H7 (cell line): ENCODE measurements around the gene ISG20. TPM values are rescaled to one million over a fixed set of nuclear protein-coding genes. Genes with fewer than 3 reads are reported as not detected.

ENCODE experiments used
- DNase-seq: peaks from one replicate; pipeline ENCODE4 v3.0.0; 2012
- H3K27me3 ChIP-seq: 2 replicates; pipeline ENCODE4 v1.6.0; 2011; ENCODE audit warnings: mild to moderate bottlenecking, low read length; ENCODE audit not compliant: control insufficient read depth, insufficient read depth
- H3K36me3 ChIP-seq: replicated peaks from 2 replicates; pipeline ENCODE4 v1.5.1; 2011; ENCODE audit warnings: low read length; ENCODE audit not compliant: control insufficient read depth, insufficient read depth
- H3K4me3 ChIP-seq: 2 replicates; pipeline ENCODE4 v1.5.1; 2011; ENCODE audit warnings: low read depth, mild to moderate bottlenecking, control low read depth, low read length, moderate library complexity; ENCODE audit not compliant: insufficient read depth
- total RNA-seq: library from RNA; depleted of rRNA; stranded (reverse); fragments of >200 nt; shearing (Covaris generic); gene quantifications from 2 replicates; pipeline ENCODE4 v1.2.3, GENCODE V29; 2014

ISG20 gene
- total RNA-seq, 1 experiment from 2014 or later, result 0.14 TPM

DNA sequence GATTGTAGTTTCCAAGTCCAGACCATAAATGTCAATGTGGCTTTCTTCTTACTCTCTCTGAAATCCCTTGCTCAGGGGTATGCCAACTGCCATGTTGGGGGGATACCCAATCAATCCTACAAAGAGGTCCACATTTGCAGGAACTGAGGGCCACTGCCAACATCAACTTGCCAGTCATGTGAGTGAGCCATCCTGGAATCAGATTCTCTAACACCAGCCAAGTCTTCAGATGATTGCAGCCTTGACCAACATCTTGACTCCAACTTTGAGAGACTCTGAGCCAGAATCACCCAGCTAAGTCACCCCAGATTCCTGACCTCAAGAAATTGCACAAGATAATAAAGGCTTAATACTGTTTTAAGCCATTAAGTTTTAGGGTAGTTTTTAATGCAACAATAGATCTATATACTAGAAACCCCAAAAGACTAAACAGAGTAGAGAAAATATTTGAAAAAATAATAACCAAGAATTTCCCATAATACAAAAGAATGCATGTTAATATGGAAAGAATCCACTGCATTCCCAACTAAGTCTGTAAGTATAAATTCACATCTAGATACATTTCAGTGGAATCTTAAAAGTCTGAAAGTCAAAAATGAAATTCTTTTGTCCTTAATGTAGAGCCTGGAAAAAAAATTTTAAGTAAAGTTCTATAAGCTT is 22.4 kb downstream of the ISG20 start:
- DNase-seq, result no peak
- Histone ChIP-seq H3K36me3 (no peaks in the 10 kb centered on the region), H3K27me3 (no peaks in the 10 kb centered on the region), H3K4me3 (no peak overlapping the region)

DNA sequence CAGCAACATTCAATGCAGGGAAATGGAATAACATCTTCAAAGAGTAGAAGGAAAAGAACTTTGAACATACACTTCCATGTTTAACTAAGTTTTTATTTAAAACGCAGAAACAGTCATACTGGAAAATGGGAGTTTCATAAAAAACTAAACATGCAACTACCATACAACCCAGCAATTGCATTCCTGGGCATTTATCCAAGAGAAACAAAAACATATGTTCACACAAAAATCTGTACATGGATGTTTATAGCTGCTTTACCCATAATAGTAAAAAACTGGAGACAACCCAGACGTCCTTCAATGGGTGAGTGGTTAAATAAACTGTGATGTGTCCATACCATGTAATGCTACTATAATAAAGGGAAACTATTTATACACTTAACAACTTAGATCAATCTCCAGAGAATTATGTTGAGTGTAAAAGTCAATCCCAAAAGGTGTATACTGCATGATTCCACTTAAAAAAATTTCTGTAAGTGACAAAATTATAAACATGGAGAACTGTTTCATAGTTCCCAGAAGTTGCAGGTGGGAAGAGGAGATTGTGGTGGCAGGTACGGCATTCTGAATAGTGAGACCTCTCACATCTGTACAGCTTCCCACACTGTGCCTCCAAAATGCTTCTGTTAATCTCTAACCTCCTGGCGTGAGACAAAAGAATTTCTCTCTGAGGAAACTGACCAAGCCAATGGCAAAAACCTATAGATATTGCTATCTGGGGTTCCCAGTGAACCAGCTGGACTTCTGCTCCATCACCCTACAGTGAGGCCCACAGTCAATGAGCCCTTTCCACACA is 23.1 kb downstream of the ISG20 start:
- Histone ChIP-seq H3K4me3 (no peak overlapping the region), H3K36me3 (no peaks in the 10 kb centered on the region), H3K27me3 (no peaks in the 10 kb centered on the region)
- no peak for DNase-seq

DNA sequence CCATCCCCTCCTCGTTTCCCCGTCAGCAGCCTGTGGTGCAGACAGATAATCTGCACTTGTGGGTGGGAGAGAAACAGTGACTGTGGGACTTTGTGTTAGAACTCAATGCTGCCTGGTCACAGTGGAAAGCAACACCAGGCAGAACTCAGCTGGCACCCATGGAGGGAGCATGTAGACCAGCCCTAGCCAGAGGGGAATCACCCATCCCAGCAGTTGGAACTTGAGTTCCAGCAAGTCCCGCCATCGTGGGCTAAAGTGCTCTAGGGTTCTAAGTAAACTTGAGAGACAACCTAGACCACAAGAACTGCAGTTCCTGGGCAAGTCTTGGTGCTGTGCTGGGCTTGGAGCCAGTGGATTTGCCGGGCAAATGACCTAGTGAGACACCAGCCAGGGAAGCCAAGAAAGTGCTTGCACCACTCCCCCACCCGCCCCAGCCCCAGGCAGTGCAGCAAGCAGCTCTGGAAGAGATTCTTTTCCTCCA is 24.4 kb downstream of the ISG20 start:
- no peak for DNase-seq

DNA sequence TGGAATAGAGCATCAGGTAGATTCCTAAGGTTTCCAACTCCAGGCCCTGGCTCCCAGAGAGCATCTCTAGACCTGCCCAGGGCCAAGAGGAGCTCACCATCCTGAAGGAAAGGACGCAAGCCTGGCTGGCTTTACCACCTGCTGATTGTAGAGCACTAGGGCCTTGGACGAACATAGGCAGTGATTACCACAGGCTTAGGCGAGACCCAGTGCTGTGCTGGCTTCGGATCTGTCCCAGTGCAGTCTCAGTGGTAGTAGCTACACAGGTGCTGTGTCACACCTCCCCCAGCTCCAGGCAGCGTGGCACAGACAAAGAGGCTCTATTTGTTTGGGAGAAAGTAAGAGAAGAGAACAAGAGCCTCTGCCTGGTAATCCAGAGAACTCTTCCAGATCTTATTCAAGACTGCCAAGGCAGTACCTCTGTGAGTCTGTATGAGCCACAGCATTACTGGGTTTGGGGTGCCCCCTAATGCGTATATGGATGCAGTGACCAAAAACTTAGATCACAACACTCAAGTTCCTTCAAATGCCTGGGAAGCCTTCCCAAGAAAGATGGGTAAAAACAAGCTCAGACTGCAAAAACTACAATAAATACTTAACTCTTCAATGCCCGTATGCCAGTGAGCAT is 25.4 kb downstream of the ISG20 start:
- no peak for DNase-seq
- Histone ChIP-seq H3K27me3 (no peaks in the 10 kb centered on the region), H3K4me3 (no peak overlapping the region), H3K36me3 (no peaks in the 10 kb centered on the region)

More for the DNA sequence above, 24.4 kb downstream of the ISG20 start:
- Histone ChIP-seq H3K4me3 (no peak overlapping the region), H3K27me3 (no peaks in the 10 kb centered on the region), H3K36me3 (no peaks in the 10 kb centered on the region)

GRCh38 chr15:88674661-88675060 is 35.8 kb downstream of the ISG20 start:
- DNase-seq, result no peak
- Histone ChIP-seq H3K4me3 (no peak overlapping the region), H3K27me3 (no peaks in the 10 kb centered on the region), H3K36me3 (no peaks in the 10 kb centered on the region)

DNA sequence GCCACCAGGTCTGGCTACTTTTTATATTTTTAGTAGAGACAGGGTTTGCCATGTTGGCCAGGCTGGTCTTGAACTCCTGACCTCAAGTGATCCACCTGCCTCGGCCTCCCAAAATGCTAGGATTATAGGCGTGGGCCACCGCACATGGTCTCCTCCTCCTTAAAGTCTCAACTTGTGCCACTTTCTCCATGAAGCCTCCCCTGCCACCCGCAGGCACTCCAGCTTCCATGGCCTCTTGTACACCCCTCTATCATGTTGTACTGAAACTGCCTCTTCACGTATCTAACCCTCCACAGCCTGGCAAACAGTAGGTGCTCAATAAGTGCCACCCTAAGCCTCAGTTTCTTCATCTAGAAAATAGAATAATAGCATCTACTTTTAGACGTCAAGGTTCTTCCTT is 39.9 kb downstream of the ISG20 start:
- DNase-seq, result no peak
- H3K36me3 ChIP-seq, result no peaks in the 10 kb centered on the region
- H3K27me3 ChIP-seq, result no peaks in the 10 kb centered on the region
- no peak overlapping the region for H3K4me3 ChIP-seq

GRCh38 chr15:88680241-88681001 is 41.6 kb downstream of the ISG20 start:
- H3K27me3 ChIP-seq, result no peaks in the 10 kb centered on the region
- no peak overlapping the region for H3K4me3 ChIP-seq
- no peaks in the 10 kb centered on the region for H3K36me3 ChIP-seq
- DNase-seq, result no peak

- DNase-seq, result peak; percentile 51
- Histone ChIP-seq H3K27me3 (no peaks in the 10 kb centered on the region), H3K4me3 (no peak overlapping the region), H3K36me3 (no peaks in the 10 kb centered on the region)
Observed at GRCh38 chr15:88681610-88682221, 42.9 kb downstream of the ISG20 start.

DNA sequence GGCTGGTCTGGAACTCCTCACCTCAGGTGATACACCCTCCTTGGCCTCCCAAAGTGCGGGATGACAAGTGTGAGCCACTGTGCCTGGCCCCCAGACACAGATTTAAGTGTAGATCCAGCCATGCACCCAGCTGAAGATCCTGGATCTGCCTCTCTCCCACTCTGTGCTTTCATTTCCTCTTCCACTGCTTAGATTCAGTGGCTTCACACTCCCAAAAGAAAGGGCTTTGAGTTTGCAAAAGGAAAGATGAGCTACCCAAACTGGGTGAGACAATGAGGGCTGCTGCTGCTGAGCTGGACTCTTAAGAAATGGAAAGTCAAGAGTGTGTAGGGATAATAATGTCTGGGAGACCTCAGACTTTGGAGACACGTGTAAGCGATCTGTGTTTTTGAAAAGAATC is 45.5 kb downstream of the ISG20 start:
- Histone ChIP-seq H3K27me3 (no peaks in the 10 kb centered on the region), H3K4me3 (no peak overlapping the region), H3K36me3 (no peaks in the 10 kb centered on the region)
- no peak for DNase-seq

- no peaks in the 10 kb centered on the region for H3K36me3 ChIP-seq
- H3K4me3 ChIP-seq, result no peak overlapping the region
- no peaks in the 10 kb centered on the region for H3K27me3 ChIP-seq
- no peak for DNase-seq
Observed at GRCh38 chr15:88686166-88686565, 47.4 kb downstream of the ISG20 start.

DNA sequence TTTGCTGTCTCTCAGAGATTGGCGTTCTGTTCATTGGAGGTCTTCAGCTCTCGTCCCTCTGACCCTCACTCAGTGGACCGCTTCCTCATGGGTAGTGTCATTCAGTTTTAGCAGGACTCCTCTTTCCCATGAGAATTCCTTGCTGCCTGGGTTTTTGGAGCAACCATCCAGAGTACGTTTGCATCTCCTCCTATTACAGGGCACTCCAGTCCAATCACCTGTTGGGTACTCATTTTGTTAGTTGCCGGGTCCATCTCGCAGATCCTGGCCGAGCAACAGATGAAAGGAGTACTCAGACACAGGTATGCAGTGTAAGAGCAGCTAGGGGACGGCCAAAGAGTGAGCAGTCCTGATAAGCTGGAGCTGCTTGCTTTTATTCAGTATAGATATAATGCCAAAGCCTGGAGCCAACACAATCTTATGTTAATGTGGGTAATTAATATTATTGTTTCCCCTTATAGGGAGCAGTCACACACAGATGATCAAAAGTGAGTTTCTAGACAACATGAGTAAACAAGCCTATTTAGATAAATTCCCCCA is 49.6 kb downstream of the ISG20 start:
- Histone ChIP-seq H3K36me3 (no peaks in the 10 kb centered on the region), H3K4me3 (no peak overlapping the region), H3K27me3 (no peaks in the 10 kb centered on the region)
- DNase-seq, result no peak

GRCh38 chr15:88690331-88690730 is 51.5 kb downstream of the ISG20 start:
- no peak for DNase-seq
- H3K4me3 ChIP-seq, result no peak overlapping the region
- H3K27me3 ChIP-seq, result no peaks in the 10 kb centered on the region

DNA sequence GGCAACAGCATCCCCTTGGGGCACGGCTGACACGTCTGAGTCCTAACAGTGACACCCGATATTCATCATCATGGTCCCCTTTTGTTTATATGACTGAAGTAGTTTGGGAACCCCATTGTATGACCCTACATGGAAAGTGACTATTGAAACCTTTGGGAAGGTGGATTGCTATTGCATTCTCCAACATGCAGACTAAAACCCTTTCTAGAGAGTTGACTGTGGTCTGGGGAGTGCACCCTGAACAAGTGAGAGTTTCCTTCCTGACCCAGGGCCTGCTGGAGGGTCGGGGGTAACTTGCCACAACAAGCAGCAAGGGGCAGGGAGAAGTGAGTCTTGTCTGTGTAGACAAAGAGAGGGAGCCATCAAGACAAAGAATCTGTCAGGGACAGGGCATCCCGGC is 54.4 kb downstream of the ISG20 start:
- Histone ChIP-seq H3K4me3 (no peak overlapping the region), H3K36me3 (no peaks in the 10 kb centered on the region), H3K27me3 (no peaks in the 10 kb centered on the region; the same call in 1 of the 2 replicates)
- DNase-seq, result no peak

More at GRCh38 chr15:88690331-88690730, 51.5 kb downstream of the ISG20 start:
- no peaks in the 10 kb centered on the region for H3K36me3 ChIP-seq

- peaks cover 1% of the 10 kb centered on the region; the same call in 1 of the 2 replicates for H3K27me3 ChIP-seq
- DNase-seq, result no peak
- no peak overlapping the region for H3K4me3 ChIP-seq
- H3K36me3 ChIP-seq, result no peaks in the 10 kb centered on the region
Observed at GRCh38 chr15:88695101-88695500, 56.3 kb downstream of the ISG20 start.
